Measurements from ENCODE around the gene ANO1.
"Not testable (repeated sequence)": the region's sequence is repeated elsewhere in the genome, so short reads cannot be mapped to it uniquely, and the experiment has no call there.

ANO1 gene

GRCh38 chr11:70078095-70078780 lies at the start of gene ANO1:
ANO1 (plus strand) TSS chr11:70078317; CDS start chr11:70078607, 290 bp downstream.
- no peak for DNase-seq (ENCODE audit: low read depth)
- no peak within 1 kb of the TSS for H3K4me3 ChIP-seq (ENCODE audit: low read depth, low read length)

- no peak overlapping the region for H3K4me3 ChIP-seq (ENCODE audit: low read depth, low read length)
- DNase-seq (ENCODE audit: low read depth) = no peak
Measured at GRCh38 chr11:70029115-70029860, 48.8 kb upstream of the ANO1 start.

GRCh38 chr11:70029861-70030380 lies 48.2 kb upstream of the ANO1 start:
- DNase-seq (ENCODE audit: low read depth) = no peak
- H3K4me3 ChIP-seq (ENCODE audit: low read depth, low read length) = no peak overlapping the region

- DNase-seq (ENCODE audit: low read depth) = no peak
- no peak overlapping the region for H3K4me3 ChIP-seq (ENCODE audit: low read depth, low read length)
Measured at GRCh38 chr11:70030412-70030811, 47.7 kb upstream of the ANO1 start.

GRCh38 chr11:70031631-70032469 lies 46.3 kb upstream of the ANO1 start:
- H3K4me3 ChIP-seq (ENCODE audit: low read depth, low read length) = no peak overlapping the region
- no peak for DNase-seq (ENCODE audit: low read depth)

- DNase-seq (ENCODE audit: low read depth) = no peak
- no peak overlapping the region for H3K4me3 ChIP-seq (ENCODE audit: low read depth, low read length)
Measured at GRCh38 chr11:70032470-70032795, 45.7 kb upstream of the ANO1 start.

GRCh38 chr11:70032943-70033710 lies 45.0 kb upstream of the ANO1 start:
- H3K4me3 ChIP-seq (ENCODE audit: low read depth, low read length) = no peak overlapping the region
- DNase-seq (ENCODE audit: low read depth) = no peak

GRCh38 chr11:70033711-70034070 lies 44.4 kb upstream of the ANO1 start:
- H3K4me3 ChIP-seq (ENCODE audit: low read depth, low read length) = no peak overlapping the region
- no peak for DNase-seq (ENCODE audit: low read depth)

GRCh38 chr11:70034740-70035365 lies 43.3 kb upstream of the ANO1 start:
- no peak overlapping the region for H3K4me3 ChIP-seq (ENCODE audit: low read depth, low read length)
- DNase-seq (ENCODE audit: low read depth) = no peak

GRCh38 chr11:70035665-70036064 lies 42.5 kb upstream of the ANO1 start:
- not testable (repeated sequence) for DNase-seq (ENCODE audit: low read depth); H3K4me3 ChIP-seq (ENCODE audit: low read depth, low read length)

- no peak for DNase-seq (ENCODE audit: low read depth)
- no peak overlapping the region for H3K4me3 ChIP-seq (ENCODE audit: low read depth, low read length)
Measured at GRCh38 chr11:70036971-70037882, 40.9 kb upstream of the ANO1 start.

- no peak for DNase-seq (ENCODE audit: low read depth)
- no peak overlapping the region for H3K4me3 ChIP-seq (ENCODE audit: low read depth, low read length)
Measured at GRCh38 chr11:70038034-70038834, 39.9 kb upstream of the ANO1 start.

- no peak overlapping the region for H3K4me3 ChIP-seq (ENCODE audit: low read depth, low read length)
- no peak for DNase-seq (ENCODE audit: low read depth)
Measured at GRCh38 chr11:70040452-70040851, 37.7 kb upstream of the ANO1 start.

- H3K4me3 ChIP-seq (ENCODE audit: low read depth, low read length) = no peak overlapping the region
- no peak for DNase-seq (ENCODE audit: low read depth)
Measured at GRCh38 chr11:70040869-70041501, 37.1 kb upstream of the ANO1 start.

- no peak overlapping the region for H3K4me3 ChIP-seq (ENCODE audit: low read depth, low read length)
Measured at GRCh38 chr11:70043482-70043881, 34.6 kb upstream of the ANO1 start.

GRCh38 chr11:70046089-70046488 lies 32.0 kb upstream of the ANO1 start:
- H3K4me3 ChIP-seq (ENCODE audit: low read depth, low read length) = no peak overlapping the region
- no peak for DNase-seq (ENCODE audit: low read depth)

More at GRCh38 chr11:70043482-70043881, 34.6 kb upstream of the ANO1 start:
- DNase-seq (ENCODE audit: low read depth) = no peak
